Prostate gland (tissue), 1 donor: Measurements from ENCODE around the gene PRKG1.

Experiments used
- POLR2A ChIP-seq: fragments of 450-650 bp; IDR thresholded peaks from one replicate; pipeline ENCODE4 v1.6.1; 2016; ENCODE audit warnings: antibody characterized with exemption, mild to moderate bottlenecking
- POLR2AphosphoS5 ChIP-seq: sonication (generic); formaldehyde crosslinking; IDR thresholded peaks from one replicate; pipeline ENCODE4 v1.6.1; 2017; ENCODE audit warnings: antibody characterized with exemption

DNA sequence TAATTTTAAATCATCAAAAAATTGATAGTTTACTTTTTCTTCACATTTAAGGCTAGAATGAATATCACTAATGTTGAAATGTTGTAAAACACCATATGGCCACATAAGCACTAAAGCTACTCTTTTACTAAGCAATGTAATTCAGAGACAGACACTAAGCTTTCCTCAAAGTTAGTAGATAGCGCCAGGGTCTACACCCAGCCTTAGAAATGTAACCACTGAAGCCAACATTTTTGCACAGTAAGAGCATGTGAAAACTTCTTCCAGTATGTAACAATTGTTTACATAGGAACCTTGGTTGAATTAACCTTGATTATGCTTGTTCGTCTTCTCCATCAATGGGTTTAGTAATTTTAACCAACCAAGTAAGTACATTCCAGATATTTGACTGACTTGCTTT, 28.4 kb upstream of the PRKG1 start:
- TF ChIP-seq POLR2A = no peak
- TF ChIP-seq POLR2AphosphoS5 = no peak
